ENCODE results near the gene SRGAP1.

The SRGAP1 gene

GRCh38 chr12:63911341-63911740 is 66.8 kb downstream of the SRGAP1 start:
- DNase-seq = no peak

DNA sequence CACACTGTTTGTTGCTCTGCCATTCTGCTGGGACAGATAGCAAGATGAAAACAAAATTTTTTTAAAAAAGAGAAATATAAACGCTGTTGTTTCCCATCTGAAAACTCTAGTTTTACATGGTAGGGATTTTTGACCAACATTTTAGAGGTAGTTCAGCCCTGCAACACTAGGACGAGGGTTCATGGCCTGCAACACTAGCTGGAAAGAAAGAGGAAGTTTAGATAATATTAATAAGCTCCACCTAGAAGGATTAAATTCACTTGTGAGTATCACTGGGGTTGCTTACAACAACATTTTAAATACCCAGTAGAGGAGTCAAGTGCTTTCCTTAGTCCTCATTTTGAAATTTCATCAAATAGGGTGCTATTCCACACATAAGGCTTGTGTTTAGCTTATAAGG is 68.2 kb downstream of the SRGAP1 start:
- no peak for DNase-seq

- DNase-seq = no peak
Observed at GRCh38 chr12:63913929-63914328, 69.4 kb downstream of the SRGAP1 start.

- DNase-seq = no peak
Observed at GRCh38 chr12:63915105-63915800, 70.8 kb downstream of the SRGAP1 start.

- no peak for DNase-seq
Observed at GRCh38 chr12:63916561-63917476, 72.3 kb downstream of the SRGAP1 start.

DNA sequence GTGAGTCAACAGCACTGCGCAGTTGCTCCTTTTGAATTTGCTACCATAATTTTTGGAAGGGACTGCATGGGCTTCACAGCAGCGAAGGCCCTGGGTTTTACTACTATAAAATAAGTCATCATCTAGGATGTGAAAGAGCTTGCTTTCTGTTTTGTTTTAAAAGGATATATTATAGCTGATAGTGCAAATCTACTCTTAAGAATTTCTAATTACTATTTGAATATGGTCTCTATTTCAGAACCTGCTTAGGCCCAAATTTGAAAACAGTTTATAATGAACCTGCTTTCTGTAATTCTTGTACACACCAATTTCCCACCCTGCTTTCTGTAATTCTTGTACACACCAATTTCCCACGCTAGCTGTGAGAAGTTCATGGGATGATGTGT is 73.0 kb downstream of the SRGAP1 start:
- DNase-seq = no peak

DNA sequence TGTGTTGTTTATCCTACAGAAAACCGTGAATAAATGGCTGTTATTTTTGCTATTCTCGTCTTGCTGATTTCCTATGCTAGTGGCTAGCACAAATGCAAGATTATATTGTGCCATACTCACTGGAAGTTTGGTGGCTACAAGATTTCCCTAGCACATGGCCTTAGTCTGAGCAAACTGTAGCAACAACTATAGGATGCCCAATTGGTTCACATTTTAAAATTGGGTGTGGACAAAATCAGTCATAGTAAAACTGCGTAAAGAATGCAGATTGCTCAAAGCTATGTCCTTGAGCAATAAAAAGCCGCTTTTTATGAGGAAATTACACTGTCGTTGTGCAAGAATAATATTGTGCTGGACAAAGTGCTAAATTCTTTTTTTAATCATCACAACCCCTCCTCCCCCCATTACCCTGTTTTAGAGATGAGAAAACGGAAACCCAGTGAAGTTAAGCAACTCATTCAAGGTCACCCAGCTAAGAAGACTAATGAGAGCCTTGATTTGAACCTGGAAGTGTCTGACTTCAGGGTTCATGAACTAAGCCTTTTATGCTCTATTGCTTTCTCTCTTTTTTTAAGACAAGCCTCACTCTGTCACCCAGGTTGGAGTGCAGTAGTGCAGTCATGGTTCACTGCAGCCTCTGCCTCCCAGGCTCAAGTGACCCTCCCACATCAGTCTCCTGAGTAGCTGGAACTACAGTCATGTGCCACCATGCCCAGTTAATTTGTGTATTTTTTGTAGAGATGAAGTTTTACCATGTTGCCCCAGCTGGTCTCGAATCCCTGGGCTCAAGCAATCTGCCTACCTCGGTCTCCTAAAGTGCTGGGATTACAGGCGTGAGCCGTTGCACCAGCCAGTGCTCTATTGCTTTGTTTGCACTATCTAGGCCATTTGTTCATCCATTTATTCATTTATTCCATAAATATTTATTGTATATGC is 73.6 kb downstream of the SRGAP1 start:
- no peak for DNase-seq

DNA sequence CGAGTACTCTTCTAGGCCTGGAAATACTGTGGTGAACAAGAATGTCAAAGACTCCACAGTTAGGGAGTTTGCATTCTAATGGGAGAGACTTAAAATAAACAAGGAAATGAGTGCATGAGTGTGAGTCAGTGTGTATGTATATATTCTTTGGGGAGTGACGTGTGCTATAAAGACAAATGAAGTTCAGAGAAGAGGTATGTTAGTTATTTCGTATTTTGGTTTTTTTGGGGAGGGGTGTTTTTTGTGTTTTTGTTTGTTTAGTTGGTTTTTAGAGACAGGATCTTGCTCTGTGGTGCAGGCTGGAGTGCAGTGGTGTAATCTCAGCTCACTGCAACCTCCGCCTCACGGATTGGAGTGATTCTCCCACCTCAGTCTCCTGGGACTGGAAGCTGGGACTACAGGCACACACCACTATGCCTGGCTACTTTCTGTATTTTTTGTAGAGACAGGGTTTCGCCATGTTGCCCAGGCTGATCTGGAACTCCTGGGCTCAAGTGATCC is 74.3 kb downstream of the SRGAP1 start:
- DNase-seq = no peak

GRCh38 chr12:63919756-63920155 is 75.3 kb downstream of the SRGAP1 start:
- no peak for DNase-seq

DNA sequence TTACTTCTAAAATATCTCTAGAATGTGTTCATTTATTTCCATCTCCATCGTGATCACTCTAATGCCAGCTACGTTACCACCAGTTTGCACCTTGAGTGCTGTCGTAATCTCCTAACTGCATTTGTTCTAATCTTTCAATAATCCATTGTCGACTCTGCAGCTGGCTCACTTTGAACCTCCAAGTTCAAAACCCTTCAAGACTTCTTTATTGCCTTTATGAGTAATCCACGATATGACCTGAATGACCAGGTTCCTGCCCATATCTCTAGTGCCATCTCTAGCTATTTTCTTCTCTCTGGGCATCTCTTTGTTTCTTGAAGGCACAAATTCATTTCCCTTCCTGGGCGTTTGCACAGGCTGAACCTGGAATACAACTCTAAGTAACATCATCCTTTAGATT is 76.7 kb downstream of the SRGAP1 start:
- no peak for DNase-seq

DNA sequence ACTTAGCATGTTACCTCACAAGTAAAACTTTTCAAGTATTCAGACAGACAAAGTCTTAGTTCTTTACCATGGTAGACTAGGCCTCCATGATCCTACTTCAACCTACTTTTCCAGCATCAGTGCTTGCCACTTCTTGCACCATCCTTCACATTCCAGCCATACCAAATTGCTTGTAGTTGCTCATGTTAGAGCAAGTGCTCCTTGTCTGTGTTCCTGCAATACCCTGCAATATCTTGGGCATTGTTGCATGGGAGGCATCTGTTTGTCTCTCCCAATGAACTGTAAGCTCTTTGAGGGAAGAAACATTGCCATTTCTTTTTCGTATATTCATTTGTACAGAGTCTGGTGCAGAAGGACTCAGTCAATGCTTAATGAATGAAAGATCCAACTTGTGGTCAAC is 78.0 kb downstream of the SRGAP1 start:
- DNase-seq = no peak

GRCh38 chr12:63924781-63925180 is 80.3 kb downstream of the SRGAP1 start:
- no peak for DNase-seq

DNA sequence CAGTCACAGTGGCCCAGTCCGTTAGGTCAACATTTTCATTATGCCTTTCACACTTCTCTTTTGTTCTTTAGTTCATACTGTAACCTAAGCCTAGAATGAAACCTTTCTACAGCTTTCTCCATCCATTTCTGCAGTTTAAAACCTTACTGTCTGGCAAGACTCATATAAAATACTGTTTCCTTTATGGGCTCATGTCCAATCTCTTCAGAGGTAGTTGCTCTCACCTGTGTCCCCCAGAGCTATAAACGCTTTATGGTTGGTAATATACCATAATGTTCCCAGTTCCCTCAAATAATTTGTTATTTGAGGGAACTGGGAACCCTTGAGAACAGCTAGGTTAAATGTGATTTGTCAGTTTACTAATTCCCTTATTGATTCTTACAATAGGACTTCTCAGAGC is 83.0 kb downstream of the SRGAP1 start:
- no peak for DNase-seq

GRCh38 chr12:63928305-63928704 is 83.8 kb downstream of the SRGAP1 start:
- no peak for DNase-seq

DNA sequence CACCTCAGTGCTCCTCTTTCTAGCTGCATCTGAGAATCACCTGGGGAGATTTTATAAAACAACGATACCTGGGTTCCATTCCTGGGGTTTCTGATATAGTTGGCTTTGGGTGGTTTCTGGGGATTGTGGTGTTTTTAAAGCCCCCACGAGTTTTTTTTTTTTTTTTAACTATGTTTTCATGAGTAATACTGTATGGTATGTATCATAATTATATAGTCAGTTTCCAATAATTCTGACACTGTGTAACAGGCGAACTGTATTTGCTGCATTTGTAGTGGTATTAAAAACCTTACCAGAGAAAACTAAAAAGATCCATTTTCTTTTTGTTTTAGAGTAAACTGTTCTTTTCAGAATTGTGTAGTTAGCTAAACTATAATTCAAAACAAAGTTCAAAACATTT is 84.9 kb downstream of the SRGAP1 start:
- DNase-seq = no peak

GRCh38 chr12:63930971-63931370 is 86.5 kb downstream of the SRGAP1 start:
- DNase-seq = no peak

DNA sequence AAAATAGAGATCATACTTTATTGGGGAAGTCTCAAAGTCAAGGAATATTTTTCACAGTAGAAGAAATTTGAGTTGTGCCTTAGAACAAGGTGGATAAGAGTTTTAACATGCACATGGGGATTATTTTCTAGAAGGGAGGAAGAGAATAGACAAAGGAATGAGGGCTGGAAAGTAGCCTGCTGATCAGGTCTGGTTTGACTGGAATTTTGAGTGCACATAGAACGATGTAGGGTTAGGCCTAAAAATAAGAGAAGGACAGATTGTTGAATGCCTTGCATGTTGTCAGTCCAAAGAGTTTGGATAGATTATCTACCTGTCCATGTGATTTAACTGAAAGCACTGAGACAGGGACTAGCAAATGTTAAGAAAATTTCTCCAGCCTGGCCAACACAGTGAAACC is 87.2 kb downstream of the SRGAP1 start:
- no peak for DNase-seq

GRCh38 chr12:63934936-63935335 is 90.4 kb downstream of the SRGAP1 start:
- no peak for DNase-seq

DNA sequence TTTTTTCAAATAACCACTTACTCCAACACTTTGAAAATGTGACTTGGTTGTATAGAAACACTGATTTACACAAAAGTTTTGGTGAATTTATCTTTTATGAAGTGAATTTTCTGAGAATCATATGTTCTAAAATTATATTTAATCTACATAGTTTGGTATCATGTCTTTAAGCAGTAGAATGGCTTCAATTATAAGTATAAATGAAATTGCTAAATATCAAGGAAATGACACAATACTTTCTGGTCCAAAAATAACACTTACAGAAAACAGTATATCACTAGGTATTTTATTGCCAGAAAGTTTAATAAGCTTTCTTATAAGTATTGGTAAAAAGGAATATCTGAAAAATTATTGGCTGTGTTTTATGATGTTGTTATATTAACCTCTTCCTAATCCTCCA is 90.9 kb downstream of the SRGAP1 start:
- DNase-seq = no peak

- no peak for DNase-seq
Observed at GRCh38 chr12:63937378-63938316, 93.1 kb downstream of the SRGAP1 start.

DNA sequence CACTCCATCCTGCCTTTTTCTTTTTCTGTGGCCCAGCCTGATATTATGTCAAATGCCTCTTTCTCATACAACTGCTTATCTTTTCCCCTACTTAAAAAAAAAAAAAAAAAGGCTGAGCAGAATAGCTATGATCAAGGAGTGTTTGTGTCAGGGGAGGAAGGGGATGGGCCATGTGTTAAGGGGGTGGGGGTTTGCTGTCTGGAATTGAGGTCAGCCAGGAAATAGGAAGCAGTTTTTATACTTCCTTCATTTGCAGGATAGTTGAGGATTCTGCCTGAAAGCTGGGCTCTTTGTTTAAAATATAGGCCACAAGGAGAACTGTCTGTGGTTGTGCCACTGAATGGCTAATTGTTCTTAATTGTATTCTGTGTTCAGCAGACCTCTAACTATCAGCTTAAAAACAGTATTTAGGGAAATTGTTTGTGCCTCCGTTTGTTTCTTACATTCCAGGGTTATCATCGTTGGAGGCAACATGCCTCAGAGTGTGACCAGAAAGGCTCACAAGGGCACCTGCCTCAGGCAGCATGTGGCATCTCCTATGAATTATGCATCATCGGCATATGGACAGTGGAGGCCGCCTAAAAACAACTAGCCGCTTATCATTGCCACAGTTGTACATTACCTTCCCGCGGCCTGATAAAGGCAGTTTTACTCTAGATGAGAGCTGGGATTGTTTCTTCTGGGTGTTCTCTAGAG is 96.0 kb downstream of the SRGAP1 start:
- no peak for DNase-seq

Data from NCI-H1436 treated with DMSO at 0.1 percent for 48 hours (cell line).